Endodermal cell (in vitro differentiated cells): ENCODE measurements around the gene CRIP1. TPM values are rescaled to one million over a fixed set of nuclear protein-coding genes. Genes with fewer than 3 reads are reported as not detected.

Source experiments
- DNase-seq: peaks from one replicate; pipeline ENCODE4 v3.0.0-alpha.2; 2017
- H3K27ac ChIP-seq: 2 replicates; pipeline ENCODE4 v1.5.1; 2013; ENCODE audit warnings: mild to moderate bottlenecking, low read depth, low read length, moderate library complexity
- H3K27me3 ChIP-seq: 2 replicates; pipeline ENCODE4 v1.6.1; 2013; ENCODE audit warnings: mild to moderate bottlenecking, low read length, moderate library complexity; ENCODE audit not compliant: insufficient read depth, control insufficient read depth, poor library complexity, severe bottlenecking
- H3K36me3 ChIP-seq: 2 replicates; pipeline ENCODE4 v1.7.0; 2013; ENCODE audit warnings: mild to moderate bottlenecking, low read length, moderate library complexity; ENCODE audit not compliant: control insufficient read depth, insufficient read depth
- H3K4me1 ChIP-seq: one replicate; pipeline ENCODE4 v1.7.0; 2013; ENCODE audit warnings: low read length; ENCODE audit not compliant: control insufficient read depth, insufficient read depth
- H3K4me3 ChIP-seq: 2 replicates; pipeline ENCODE4 v1.5.1; 2013; ENCODE audit warnings: mild to moderate bottlenecking, low read length, moderate library complexity
- H3K9ac ChIP-seq: 2 replicates; pipeline ENCODE4 v1.6.1; 2013; ENCODE audit warnings: mild to moderate bottlenecking, low read length, moderate library complexity; ENCODE audit not compliant: poor library complexity, severe bottlenecking; ENCODE audit errors: extremely low read depth
- H3K9me3 ChIP-seq: 2 replicates; pipeline ENCODE4 v1.6.1; 2013; ENCODE audit warnings: mild to moderate bottlenecking, low read length, moderate library complexity; ENCODE audit not compliant: control insufficient read depth
- H3K27ac Mint-ChIP-seq: 2 replicates; pipeline ENCODE4 v1.8.0; 2020; ENCODE audit warnings: mixed read lengths
- H3K27me3 Mint-ChIP-seq: 2 replicates; pipeline ENCODE4 v1.8.0; 2021; ENCODE audit warnings: mild to moderate bottlenecking, mixed read lengths; ENCODE audit not compliant: insufficient read depth
- H3K36me3 Mint-ChIP-seq: 2 replicates; pipeline ENCODE4 v1.8.0; 2020; ENCODE audit warnings: low read depth, mixed read lengths
- H3K4me1 Mint-ChIP-seq: 2 replicates; pipeline ENCODE4 v1.8.0; 2020; ENCODE audit warnings: mixed read lengths
- H3K4me3 Mint-ChIP-seq: 2 replicates; pipeline ENCODE4 v1.8.0; 2020; ENCODE audit warnings: mild to moderate bottlenecking, moderate library complexity, mixed read lengths
- H3K9me3 Mint-ChIP-seq: 2 replicates; pipeline ENCODE4 v1.8.0; 2020; ENCODE audit warnings: mild to moderate bottlenecking, mixed read lengths
- CTCF ChIP-seq: fragments of 200-600 bp; sonication (generic); conservative IDR thresholded peaks from 2 replicates; pipeline ENCODE4 v1.5.0; 2021; ENCODE audit warnings: antibody characterized with exemption, mild to moderate bottlenecking
- WGBS, 2 experiments: methylation state at CpG; one replicate each; pipeline versions ENCODE4 v1.1.5 to v1.1.7; 2013; ENCODE audit warnings: missing lambda C conversion rate in 2 of 2, mixed read lengths in 1 of 2; ENCODE audit not compliant: insufficient coverage in 1 of 2, insufficient read length in 1 of 2; 5-methylcytosine and 5-hydroxymethylcytosine counted together
- total RNA-seq, 2 donors: library from RNA; stranded (reverse); fragmentation: NEBNext Ultra II Directional in 1 of 2; extraction: Animal tissue kit (Norgen Biotek cat#: 25700) in 1 of 2; gene quantifications; 2 replicates in 1 of 2; 3 replicates in 1 of 2; pipeline ENCODE4 v1.2.1, GENCODE V29; 2021

The CRIP1 gene
- total RNA-seq, 2 donors from 2014 or later = 7.0 to 47.1 TPM

GRCh38 chr14:105479431-105480158 is 7.1 kb upstream of the CRIP1 start:
- no peak for DNase-seq
- Mint-ChIP-seq H3K4me1 (peaks cover 6% of the 10 kb centered on the region), H3K27ac (no peak overlapping the region), H3K9me3 (peaks cover 2% of the 10 kb centered on the region), H3K27me3 (peaks cover 80% of the 10 kb centered on the region), H3K36me3 (no peaks in the 10 kb centered on the region), H3K4me3 (no peak overlapping the region)
- 45 to 77% methylated on average over 21 to 34 of the region's 34 CpGs for WGBS, 2 experiments
- peaks cover 86% of the 10 kb centered on the region for H3K27me3 ChIP-seq
- TF ChIP-seq CTCF = no peak
- no peak overlapping the region for H3K9ac ChIP-seq
- no peaks in the 10 kb centered on the region for H3K9me3 ChIP-seq
- H3K4me3 ChIP-seq = no peak overlapping the region
- peaks cover 2% of the 10 kb centered on the region for H3K4me1 ChIP-seq
- no peak overlapping the region for H3K27ac ChIP-seq
- H3K36me3 ChIP-seq = no peaks in the 10 kb centered on the region

DNA sequence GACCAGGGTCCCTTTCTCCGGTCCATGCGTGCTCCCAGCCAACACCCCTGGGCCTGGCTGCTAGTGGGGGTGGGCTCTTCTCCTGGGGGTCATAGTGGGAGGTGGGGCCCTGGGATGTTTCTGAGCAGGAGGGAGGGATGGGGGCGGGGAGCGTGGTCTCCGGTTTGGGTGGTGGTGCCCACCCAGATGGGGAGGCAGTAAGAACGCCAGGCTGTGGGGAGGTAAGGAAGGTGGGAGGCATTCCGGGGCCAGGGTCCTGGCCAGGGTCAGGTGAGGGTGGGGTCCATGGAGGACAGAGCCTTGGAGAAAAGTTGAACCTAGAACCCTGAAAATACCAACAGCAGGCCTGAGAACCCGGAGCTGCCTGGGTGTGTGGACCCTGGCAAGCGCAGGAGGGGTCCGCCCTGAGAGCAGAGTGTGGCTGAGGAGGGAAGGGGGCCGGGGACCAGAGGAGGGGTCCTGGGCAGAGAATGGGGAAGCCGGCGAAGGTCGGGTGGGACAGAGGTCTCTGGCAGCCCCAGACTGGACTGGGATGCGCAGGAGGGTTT is 6.4 kb upstream of the CRIP1 start:
- Mint-ChIP-seq H3K4me1 (peaks cover 6% of the 10 kb centered on the region), H3K27me3 (peaks cover 84% of the 10 kb centered on the region), H3K4me3 (no peak overlapping the region), H3K27ac (no peak overlapping the region), H3K9me3 (peaks cover 2% of the 10 kb centered on the region), H3K36me3 (no peaks in the 10 kb centered on the region)
- Histone ChIP-seq H3K9ac (no peak overlapping the region), H3K27me3 (peaks cover 87% of the 10 kb centered on the region), H3K4me1 (peaks cover 2% of the 10 kb centered on the region), H3K4me3 (no peak overlapping the region), H3K36me3 (no peaks in the 10 kb centered on the region), H3K27ac (no peak overlapping the region), H3K9me3 (no peaks in the 10 kb centered on the region)
- WGBS, 2 experiments = 64 to 71% methylated on average over 5 to 15 of the region's 15 CpGs
- TF ChIP-seq CTCF = no peak
- no peak for DNase-seq

DNA sequence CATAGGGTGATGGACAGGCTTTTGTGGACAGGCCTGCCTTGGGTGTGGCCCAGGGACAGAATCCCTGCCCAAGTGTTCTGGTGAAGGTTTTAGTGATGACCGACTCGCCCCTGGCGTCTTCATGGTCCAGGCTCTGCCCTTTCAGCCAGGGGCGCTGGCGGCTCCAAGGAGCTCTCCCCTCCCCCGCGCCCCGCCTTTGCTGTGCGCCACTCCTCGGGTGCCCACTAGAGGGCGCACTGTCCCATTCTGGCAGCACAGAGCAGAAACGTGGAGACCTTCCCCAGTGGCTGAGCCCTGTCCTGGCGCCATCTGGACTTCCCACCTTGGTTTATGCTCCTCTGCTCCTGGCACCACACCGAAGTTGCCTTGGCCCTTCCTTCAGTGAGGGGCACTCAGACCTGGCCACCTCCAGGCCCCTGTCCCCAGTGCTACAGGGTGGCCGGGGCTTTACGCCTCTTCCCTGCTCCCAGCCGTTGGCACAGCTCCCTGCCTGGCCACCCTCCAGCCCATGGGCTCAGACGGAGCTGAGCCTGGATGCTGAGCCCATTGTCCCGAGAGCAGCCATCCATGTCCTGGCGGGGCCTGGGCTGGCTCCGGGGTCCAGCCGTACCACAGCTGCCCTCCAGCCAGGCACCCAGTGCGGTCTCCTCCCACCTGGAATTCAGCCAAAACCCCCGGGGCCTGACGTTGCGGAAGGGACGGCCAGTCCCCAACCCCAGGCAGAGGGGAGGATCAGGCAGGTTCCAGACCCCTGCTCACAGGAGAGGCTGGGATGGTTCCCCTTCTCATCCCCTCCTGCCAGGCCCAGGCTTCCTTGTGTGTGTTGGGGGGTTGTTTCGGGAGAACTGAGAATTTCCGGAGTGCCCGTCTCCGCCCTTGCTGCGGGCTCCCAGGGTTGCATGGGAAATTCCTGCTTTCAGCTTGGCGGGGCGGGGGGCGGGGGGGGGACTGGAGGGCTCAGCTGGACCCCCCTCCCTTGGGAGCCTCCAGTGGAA is 5.6 kb upstream of the CRIP1 start:
- peak overlapping the region; percentile 85 for H3K27ac ChIP-seq

More for the DNA sequence above, 5.6 kb upstream of the CRIP1 start:
- H3K36me3 ChIP-seq = no peaks in the 10 kb centered on the region
- Mint-ChIP-seq H3K27ac (no peak overlapping the region), H3K27me3 (peaks cover 84% of the 10 kb centered on the region), H3K9me3 (peaks cover 2% of the 10 kb centered on the region), H3K4me3 (peak overlapping the region; percentile 10), H3K36me3 (no peaks in the 10 kb centered on the region), H3K4me1 (peaks cover 8% of the 10 kb centered on the region)
- peak; percentile 99 for TF ChIP-seq CTCF
- 23 to 24% methylated on average over 20 to 31 of the region's 35 CpGs for WGBS, 2 experiments
- peak; percentile 98 for DNase-seq
- peaks cover 87% of the 10 kb centered on the region for H3K27me3 ChIP-seq
- no peaks in the 10 kb centered on the region for H3K9me3 ChIP-seq
- H3K4me3 ChIP-seq = no peak overlapping the region
- H3K9ac ChIP-seq = no peak overlapping the region
- H3K4me1 ChIP-seq = peaks cover 3% of the 10 kb centered on the region
